ENCODE results near the gene TNIP3.
A peak's percentile ranks its signal among the peaks of the same experiment; 100 is the strongest.

TNIP3 gene

GRCh38 chr4:121145430-121145829, 18.7 kb downstream of the TNIP3 start:
- no peaks in the 10 kb centered on the region for H3K4me1 Mint-ChIP-seq

GRCh38 chr4:121144021-121144420, 20.1 kb downstream of the TNIP3 start:
- Mint-ChIP-seq H3K4me1 (peaks cover 9% of the 10 kb centered on the region), H3K27me3 (no peaks in the 10 kb centered on the region), H3K4me3 (no peak overlapping the region), H3K36me3 (ENCODE audit: insufficient read depth) (peaks cover 12% of the 10 kb centered on the region), H3K9me3 (no peaks in the 10 kb centered on the region), H3K27ac (ENCODE audit: low read depth) (no peak overlapping the region)
- ATAC-seq (replicated peaks; ENCODE audit: extremely low read depth, poor library complexity, severe bottlenecking) (no peak), DNase-seq (ENCODE audit: low spot score in 2 of 2) (no peak)

More at GRCh38 chr4:121145430-121145829, 18.7 kb downstream of the TNIP3 start:
- no peak for ATAC-seq (replicated peaks; ENCODE audit: extremely low read depth, poor library complexity, severe bottlenecking)
- Mint-ChIP-seq H3K27ac (ENCODE audit: low read depth) (no peak overlapping the region), H3K4me3 (no peak overlapping the region), H3K27me3 (no peaks in the 10 kb centered on the region), H3K9me3 (no peaks in the 10 kb centered on the region), H3K36me3 (ENCODE audit: insufficient read depth) (peaks cover 10% of the 10 kb centered on the region)
- no peak for DNase-seq (ENCODE audit: low spot score in 2 of 2)

GRCh38 chr4:121143131-121143530, 21.0 kb downstream of the TNIP3 start:
- Mint-ChIP-seq H3K4me3 (no peak overlapping the region), H3K27me3 (no peaks in the 10 kb centered on the region)
- no peak for ATAC-seq (replicated peaks; ENCODE audit: extremely low read depth, poor library complexity, severe bottlenecking)

GRCh38 chr4:121140716-121141460, 23.2 kb downstream of the TNIP3 start:
- DNase-seq (ENCODE audit: low spot score in 2 of 2): no peak

More at GRCh38 chr4:121143131-121143530, 21.0 kb downstream of the TNIP3 start:
- no peaks in the 10 kb centered on the region for H3K9me3 Mint-ChIP-seq
- H3K27ac Mint-ChIP-seq (ENCODE audit: low read depth): no peak overlapping the region
- DNase-seq (ENCODE audit: low spot score in 2 of 2): no peak
- H3K36me3 Mint-ChIP-seq (ENCODE audit: insufficient read depth): peaks cover 12% of the 10 kb centered on the region
- peaks cover 18% of the 10 kb centered on the region for H3K4me1 Mint-ChIP-seq

GRCh38 chr4:121139533-121140222, 24.4 kb downstream of the TNIP3 start:
- Mint-ChIP-seq H3K9me3 (no peaks in the 10 kb centered on the region), H3K27ac (ENCODE audit: low read depth) (peak overlapping the region; percentile 81), H3K36me3 (ENCODE audit: insufficient read depth) (peaks cover 10% of the 10 kb centered on the region), H3K4me1 (peaks cover 19% of the 10 kb centered on the region), H3K4me3 (no peak overlapping the region), H3K27me3 (no peaks in the 10 kb centered on the region)
- ATAC-seq (replicated peaks; ENCODE audit: extremely low read depth, poor library complexity, severe bottlenecking): no peak
- DNase-seq (ENCODE audit: low spot score in 2 of 2): no peak

More at GRCh38 chr4:121140716-121141460, 23.2 kb downstream of the TNIP3 start:
- H3K36me3 Mint-ChIP-seq (ENCODE audit: insufficient read depth): peaks cover 10% of the 10 kb centered on the region
- peak overlapping the region; percentile 81 for H3K27ac Mint-ChIP-seq (ENCODE audit: low read depth)
- H3K27me3 Mint-ChIP-seq: no peaks in the 10 kb centered on the region
- H3K4me1 Mint-ChIP-seq: peaks cover 19% of the 10 kb centered on the region
- no peak for ATAC-seq (replicated peaks; ENCODE audit: extremely low read depth, poor library complexity, severe bottlenecking)
- no peaks in the 10 kb centered on the region for H3K9me3 Mint-ChIP-seq
- H3K4me3 Mint-ChIP-seq: no peak overlapping the region

GRCh38 chr4:121138039-121138825, 25.9 kb downstream of the TNIP3 start:
- Mint-ChIP-seq H3K27me3 (no peaks in the 10 kb centered on the region), H3K36me3 (ENCODE audit: insufficient read depth) (peaks cover 10% of the 10 kb centered on the region), H3K4me3 (no peak overlapping the region), H3K4me1 (peaks cover 19% of the 10 kb centered on the region), H3K9me3 (no peaks in the 10 kb centered on the region), H3K27ac (ENCODE audit: low read depth) (no peak overlapping the region)
- DNase-seq (ENCODE audit: low spot score in 2 of 2) (no peak), ATAC-seq (replicated peaks; ENCODE audit: extremely low read depth, poor library complexity, severe bottlenecking) (no peak)

- no peaks in the 10 kb centered on the region for H3K27me3 Mint-ChIP-seq
- H3K36me3 Mint-ChIP-seq (ENCODE audit: insufficient read depth): no peaks in the 10 kb centered on the region
- no peak overlapping the region for H3K4me3 Mint-ChIP-seq
- H3K9me3 Mint-ChIP-seq: no peaks in the 10 kb centered on the region
- peaks cover 14% of the 10 kb centered on the region for H3K4me1 Mint-ChIP-seq
- ATAC-seq (replicated peaks; ENCODE audit: extremely low read depth, poor library complexity, severe bottlenecking) (no peak), DNase-seq (ENCODE audit: low spot score in 2 of 2) (no peak)
- H3K27ac Mint-ChIP-seq (ENCODE audit: low read depth): no peak overlapping the region
These were observed 33.8 kb downstream of the TNIP3 start for GRCh38 chr4:121130326-121130660.

GRCh38 chr4:121129606-121130325, 34.4 kb downstream of the TNIP3 start:
- Mint-ChIP-seq H3K27ac (ENCODE audit: low read depth) (no peak overlapping the region), H3K4me3 (no peak overlapping the region), H3K9me3 (no peaks in the 10 kb centered on the region), H3K36me3 (ENCODE audit: insufficient read depth) (no peaks in the 10 kb centered on the region), H3K27me3 (no peaks in the 10 kb centered on the region), H3K4me1 (peaks cover 14% of the 10 kb centered on the region)
- ATAC-seq (replicated peaks; ENCODE audit: extremely low read depth, poor library complexity, severe bottlenecking) (no peak), DNase-seq (ENCODE audit: low spot score in 2 of 2) (no peak)

- H3K27ac Mint-ChIP-seq (ENCODE audit: low read depth): peak overlapping the region; percentile 19
These were observed 37.0 kb downstream of the TNIP3 start for GRCh38 chr4:121127100-121127499.

GRCh38 chr4:121126449-121127006, 37.6 kb downstream of the TNIP3 start:
- Mint-ChIP-seq H3K27me3 (no peaks in the 10 kb centered on the region), H3K9me3 (no peaks in the 10 kb centered on the region), H3K36me3 (ENCODE audit: insufficient read depth) (no peaks in the 10 kb centered on the region), H3K4me1 (peaks cover 14% of the 10 kb centered on the region), H3K4me3 (no peak overlapping the region), H3K27ac (ENCODE audit: low read depth) (no peak overlapping the region)
- DNase-seq (ENCODE audit: low spot score in 2 of 2) (no peak), ATAC-seq (replicated peaks; ENCODE audit: extremely low read depth, poor library complexity, severe bottlenecking) (no peak)

More at GRCh38 chr4:121127100-121127499, 37.0 kb downstream of the TNIP3 start:
- Mint-ChIP-seq H3K27me3 (no peaks in the 10 kb centered on the region), H3K36me3 (ENCODE audit: insufficient read depth) (no peaks in the 10 kb centered on the region), H3K4me3 (no peak overlapping the region), H3K4me1 (peaks cover 14% of the 10 kb centered on the region), H3K9me3 (no peaks in the 10 kb centered on the region)
- ATAC-seq (replicated peaks; ENCODE audit: extremely low read depth, poor library complexity, severe bottlenecking) (no peak), DNase-seq (ENCODE audit: low spot score in 2 of 2) (no peak)

- no peaks in the 10 kb centered on the region for H3K27me3 Mint-ChIP-seq
- no peaks in the 10 kb centered on the region for H3K36me3 Mint-ChIP-seq (ENCODE audit: insufficient read depth)
- ATAC-seq (replicated peaks; ENCODE audit: extremely low read depth, poor library complexity, severe bottlenecking) (no peak), DNase-seq (ENCODE audit: low spot score in 2 of 2) (no peak)
- H3K27ac Mint-ChIP-seq (ENCODE audit: low read depth): no peak overlapping the region
- no peaks in the 10 kb centered on the region for H3K9me3 Mint-ChIP-seq
- H3K4me3 Mint-ChIP-seq: no peak overlapping the region
- peaks cover 14% of the 10 kb centered on the region for H3K4me1 Mint-ChIP-seq
These were observed 38.6 kb downstream of the TNIP3 start for GRCh38 chr4:121125498-121125885.

- H3K36me3 Mint-ChIP-seq (ENCODE audit: insufficient read depth): no peaks in the 10 kb centered on the region
- DNase-seq (ENCODE audit: low spot score in 2 of 2) (no peak), ATAC-seq (replicated peaks; ENCODE audit: extremely low read depth, poor library complexity, severe bottlenecking) (no peak)
- H3K4me3 Mint-ChIP-seq: no peak overlapping the region
- H3K9me3 Mint-ChIP-seq: no peaks in the 10 kb centered on the region
- H3K27me3 Mint-ChIP-seq: no peaks in the 10 kb centered on the region
- no peak overlapping the region for H3K27ac Mint-ChIP-seq (ENCODE audit: low read depth)
- H3K4me1 Mint-ChIP-seq: peaks cover 11% of the 10 kb centered on the region
These were observed 41.5 kb downstream of the TNIP3 start for GRCh38 chr4:121122661-121123060.
